ENCODE measurements around the gene KLK1. TPM values are rescaled to one million over a fixed set of nuclear protein-coding genes. Genes with fewer than 3 reads are reported as not detected.
"Not testable (repeated sequence)": the region's sequence is repeated elsewhere in the genome, so short reads cannot be mapped to it uniquely, and the experiment has no call there.

The KLK1 gene
- total and polyA plus RNA-seq, 10 of the 15 experiments (the other 5 are each of a cell fraction or from before 2014, with no cell fraction given): 3.4 to 27.5 (median 20.2) TPM

GRCh38 chr19:50784710-50785109, 38.9 kb downstream of the KLK1 start:
- no TSS peak for BruUV-seq (replicated peaks)
- H3K4me2 ChIP-seq (ENCODE audit: control insufficient read depth, insufficient read depth): no peak overlapping the region
- in situ Hi-C loops (cut with MboI): loop anchor here (5.0 kb wide), 2 partner anchors 247 to 427 kb away; no protein-coding TSS in a partner anchor
- no peaks in the 10 kb centered on the region for H3K79me2 ChIP-seq (ENCODE audit: control insufficient read depth, insufficient read depth, low read length)
- TF ChIP-seq ZNF622 (IDR thresholded peaks at IDR 0.05): no peak
- no peak for TF ChIP-seq NFYB (IDR thresholded peaks at IDR 0.05; ENCODE audit: insufficient read depth, low read depth, low read length)
- no peak for TF ChIP-seq NFXL1 (IDR thresholded peaks at IDR 0.05; ENCODE audit: borderline replicate concordance)
- TF ChIP-seq RCOR1 (conservative IDR thresholded peaks at IDR 0.05; ENCODE audit: low read depth, low read length): no peak
- no peak overlapping the region for H3K9ac ChIP-seq (ENCODE audit: control insufficient read depth, insufficient read depth, low read length)
- H3K27me3 ChIP-seq (replicated peaks in 1 of 2; ENCODE audit: control insufficient read depth in 2 of 2, insufficient read depth in 2 of 2, low read length in 1 of 2): no peaks in the 10 kb centered on the region; a peak in 1 of 4 replicates
- H3K27ac ChIP-seq (ENCODE audit: control insufficient read depth, insufficient read depth): no peak overlapping the region
- 53% methylated on average over 3 of the region's 3 CpGs for WGBS (ENCODE audit: insufficient coverage, insufficient replicate concordance, low lambda C conversion rate, missing lambda C conversion rate)
- ChIA-PET POLR2A (no interaction called here), CTCF (interaction anchor here (1.1 to 4.0 kb wide), 9 partner anchors 8 to 649 kb away, joined by 3 to 39 read pairs (median 9); no protein-coding TSS in a partner anchor), SMC1A (ENCODE audit: uncharacterized antibody, unreplicated experiment) (interaction anchor here (0.7 to 2.3 kb wide), 5 partner anchors 108 to 246 kb away, joined by 3 to 22 read pairs (median 4); no protein-coding TSS in a partner anchor), RAD21 (ENCODE audit: unreplicated experiment) (interaction anchor here (0.6 to 2.4 kb wide), 5 partner anchors 19 to 401 kb away, joined by 3 to 24 read pairs (median 8); partner anchors contain the start of gene POLD1)
- H2AFZ ChIP-seq (ENCODE audit: control insufficient read depth, low read depth, low read length): no peak overlapping the region
- H3K4me3 ChIP-seq: no peak overlapping the region
- no peaks in the 10 kb centered on the region; the same call in 1 of the 2 replicates for H3K4me1 ChIP-seq (ENCODE audit: control insufficient read depth, insufficient read depth, low read length)
- ATAC-seq (no peak), DNase-seq (ENCODE audit: low read depth, low spot score) (no peak), FAIRE-seq (no peak)
- H3K36me3 ChIP-seq (ENCODE audit: control insufficient read depth in 2 of 2, insufficient read depth in 2 of 2, low read length in 1 of 2): no peaks in the 10 kb centered on the region
- H4K20me1 ChIP-seq (ENCODE audit: control insufficient read depth, insufficient read depth): no peaks in the 10 kb centered on the region
- no peaks in the 10 kb centered on the region for H3K9me3 ChIP-seq (replicated peaks; ENCODE audit: control insufficient read depth, insufficient read depth, low read length)
- intact Hi-C loops (cut with micrococcal nuclease; ENCODE audit: unreplicated experiment): no loop called here

- H3K9ac ChIP-seq (ENCODE audit: control insufficient read depth, insufficient read depth, low read length); H3K4me2 ChIP-seq (ENCODE audit: control insufficient read depth, insufficient read depth); POLR2A ChIA-PET; H3K9me3 ChIP-seq (replicated peaks; ENCODE audit: control insufficient read depth, insufficient read depth, low read length); ATAC-seq; H3K27me3 ChIP-seq (replicated peaks in 1 of 2; ENCODE audit: control insufficient read depth in 2 of 2, insufficient read depth in 2 of 2, low read length in 1 of 2); BruUV-seq (replicated peaks); FAIRE-seq; H4K20me1 ChIP-seq (ENCODE audit: control insufficient read depth, insufficient read depth); in situ Hi-C loops (cut with MboI); H3K79me2 ChIP-seq (ENCODE audit: control insufficient read depth, insufficient read depth, low read length); H2AFZ ChIP-seq (ENCODE audit: control insufficient read depth, low read depth, low read length); H3K4me3 ChIP-seq; H3K36me3 ChIP-seq (ENCODE audit: control insufficient read depth in 2 of 2, insufficient read depth in 2 of 2, low read length in 1 of 2); DNase-seq (ENCODE audit: low read depth, low spot score); H3K27ac ChIP-seq (ENCODE audit: control insufficient read depth, insufficient read depth); H3K4me1 ChIP-seq (ENCODE audit: control insufficient read depth, insufficient read depth, low read length): not testable (repeated sequence)
- intact Hi-C loops (cut with micrococcal nuclease; ENCODE audit: unreplicated experiment): loop anchor here (1.0 to 2.0 kb wide), 5 partner anchors 79 to 426 kb away; no protein-coding TSS in a partner anchor
- CTCF ChIA-PET: interaction anchor here (0.7 to 4.0 kb wide), 19 partner anchors 9 to 648 kb away, joined by 3 to 39 read pairs (median 4); no protein-coding TSS in a partner anchor
- RAD21 ChIA-PET (ENCODE audit: unreplicated experiment): interaction anchor here (0.6 to 2.4 kb wide), 9 partner anchors 34 to 427 kb away, joined by 3 to 24 read pairs (median 3); partner anchors contain the start of genes JOSD2 and POLD1
- SMC1A ChIA-PET (ENCODE audit: uncharacterized antibody, unreplicated experiment): interaction anchor here (0.6 to 2.3 kb wide), 6 partner anchors 32 to 407 kb away, joined by 3 to 22 read pairs (median 4); partner anchors contain the start of gene NR1H2
- 27% methylated on average over 8 of the region's 8 CpGs for WGBS (ENCODE audit: insufficient coverage, insufficient replicate concordance, low lambda C conversion rate, missing lambda C conversion rate)
Observed at GRCh38 chr19:50783848-50784152, 39.8 kb downstream of the KLK1 start.
